Caki2 (cell line): ENCODE measurements around the gene KIAA1217. TPM values are rescaled to one million over a fixed set of nuclear protein-coding genes. Genes with fewer than 3 reads are reported as not detected.
A peak's percentile ranks its signal among the peaks of the same experiment; 100 is the strongest.

Experiments
- DNase-seq: peaks from one replicate; pipeline ENCODE4 v3.0.0-alpha.2; 2015; ENCODE audit warnings: low read depth
- in situ Hi-C: cut with HindIII; loops from 2 replicates; pipeline ENCODE4 v1.10.0; 2016; ENCODE audit warnings: low sequenced_read_pairs, low pct_unique_long_range_greater_than_20kb, mixed read lengths
- total RNA-seq: library from RNA; depleted of rRNA; stranded (reverse); fragments of >200 nt; shearing (Covaris generic); gene quantifications from 2 replicates; pipeline ENCODE4 v1.2.3, GENCODE V29; 2014; ENCODE audit warnings: low replicate concordance

The KIAA1217 gene
- total RNA-seq, 1 experiment from 2014 or later: 0.95 TPM

GRCh38 chr10:24269476-24269875 lies 60.5 kb downstream of the KIAA1217 start:
- in situ Hi-C loops: no loop called here
- DNase-seq: no peak

- in situ Hi-C loops: no loop called here
- DNase-seq: no peak
Observed at GRCh38 chr10:24272374-24272773, 63.4 kb downstream of the KIAA1217 start.

- DNase-seq: no peak
- in situ Hi-C loops: no loop called here
Observed at GRCh38 chr10:24277277-24277676, 68.3 kb downstream of the KIAA1217 start.

GRCh38 chr10:24277771-24278170 lies 68.8 kb downstream of the KIAA1217 start:
- DNase-seq: no peak
- in situ Hi-C loops: no loop called here

DNA sequence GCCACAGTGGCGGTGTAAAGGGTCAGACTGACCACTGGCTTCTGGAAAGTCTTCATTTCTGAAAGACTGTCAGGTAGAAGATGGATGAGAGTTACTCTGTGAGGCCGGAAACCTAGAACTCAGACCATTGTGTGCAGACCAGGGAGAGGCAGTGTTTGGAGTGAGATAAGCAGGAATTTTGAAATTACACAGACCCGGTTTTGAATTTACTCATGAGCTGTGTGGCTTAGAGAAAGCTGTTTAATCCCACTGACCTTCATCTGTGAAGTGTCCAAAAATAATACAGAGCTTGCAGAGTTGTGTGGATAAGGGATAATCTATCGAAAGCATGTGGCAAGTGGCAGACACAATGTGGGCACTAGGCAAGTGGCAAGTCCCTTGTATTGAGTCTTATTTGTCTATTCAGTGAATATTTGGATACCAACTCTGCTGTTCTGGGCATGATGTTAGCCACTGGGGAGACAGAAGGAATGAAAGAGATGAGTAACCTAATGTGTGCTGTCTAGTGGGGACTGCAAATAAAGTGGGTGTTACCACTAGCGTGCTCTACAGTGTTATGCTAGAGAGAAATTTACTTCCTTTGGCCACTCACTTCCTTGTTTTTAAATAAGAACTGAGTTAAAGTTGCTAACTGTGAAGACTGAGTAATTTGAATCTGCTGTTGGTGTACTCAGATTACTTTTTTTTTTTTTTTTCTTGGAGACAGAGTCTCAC lies 69.4 kb downstream of the KIAA1217 start:
- in situ Hi-C loops: no loop called here
- DNase-seq: no peak

DNA sequence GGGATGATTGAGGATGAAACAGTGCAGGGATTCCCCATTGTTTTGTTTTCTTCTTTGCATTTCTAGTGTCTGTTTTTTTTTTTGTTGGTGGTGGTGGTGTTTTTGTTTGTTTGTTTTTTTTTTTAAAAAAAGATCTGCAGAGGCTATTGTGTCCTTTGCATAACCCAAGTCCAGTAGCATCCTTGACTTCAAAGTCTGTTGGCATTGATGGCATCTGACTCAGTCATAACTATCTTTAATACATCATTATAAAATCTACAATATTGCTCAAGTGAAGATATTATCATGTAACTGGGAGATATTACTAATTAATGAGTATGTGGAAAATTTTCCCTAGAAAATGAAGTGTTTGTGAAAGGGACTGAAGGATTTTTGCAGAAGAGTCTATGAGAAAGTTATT lies 70.2 kb downstream of the KIAA1217 start:
- DNase-seq: no peak
- in situ Hi-C loops: no loop called here

DNA sequence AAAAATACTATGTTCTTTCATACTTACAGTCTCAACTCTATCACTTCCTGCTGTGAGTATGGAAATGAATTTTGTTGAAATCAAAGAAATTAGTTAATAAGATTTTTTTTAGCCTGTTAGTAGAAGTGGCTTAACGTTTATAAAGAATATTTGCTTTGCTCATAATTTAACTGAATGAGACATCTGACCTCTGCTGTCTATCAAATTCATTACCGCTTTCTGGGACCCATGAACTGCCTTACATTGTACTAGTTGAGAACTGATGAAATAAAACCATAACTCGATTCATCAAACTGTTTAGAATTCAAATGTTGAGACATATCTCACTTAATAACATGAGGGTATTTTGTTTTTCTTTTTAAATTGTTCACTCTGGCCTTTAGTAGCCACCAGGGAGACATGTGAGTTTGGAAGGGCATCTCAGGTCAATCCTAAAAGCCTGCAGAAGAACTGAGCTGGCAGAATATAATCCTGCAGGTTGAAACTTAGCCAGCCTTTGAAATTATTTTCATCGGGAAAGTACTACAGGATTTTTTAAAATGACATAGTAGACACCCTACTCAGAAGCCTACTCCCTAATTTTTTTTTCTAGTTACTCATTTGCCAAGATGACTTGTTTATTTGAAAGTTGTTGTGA lies 78.7 kb downstream of the KIAA1217 start:
- in situ Hi-C loops: no loop called here
- DNase-seq: no peak

- DNase-seq: no peak
- in situ Hi-C loops: no loop called here
Observed at GRCh38 chr10:24288581-24288980, 79.6 kb downstream of the KIAA1217 start.

DNA sequence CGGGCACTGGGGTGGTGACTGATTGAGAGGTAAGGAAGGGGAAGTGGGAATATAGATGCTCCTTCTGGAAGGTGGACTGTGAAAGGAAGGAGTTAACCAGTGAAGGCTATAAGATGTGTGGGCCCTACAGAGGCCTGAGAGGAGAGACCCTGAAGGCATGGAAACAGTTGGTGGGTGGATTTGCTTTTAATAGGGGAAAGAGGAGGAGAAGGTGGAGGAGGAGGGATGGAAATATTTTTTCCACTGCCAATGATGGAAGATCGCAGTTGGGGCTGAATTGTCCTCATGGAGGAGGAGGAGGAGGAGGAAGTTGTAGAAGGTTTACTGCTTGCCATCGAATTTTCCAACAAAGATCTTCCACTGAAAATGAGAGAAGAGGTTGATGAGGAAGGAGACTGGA lies 80.3 kb downstream of the KIAA1217 start:
- in situ Hi-C loops: no loop called here
- DNase-seq: no peak

GRCh38 chr10:24292304-24293293 lies 83.7 kb downstream of the KIAA1217 start:
- in situ Hi-C loops: no loop called here
- DNase-seq: peak; percentile 12

DNA sequence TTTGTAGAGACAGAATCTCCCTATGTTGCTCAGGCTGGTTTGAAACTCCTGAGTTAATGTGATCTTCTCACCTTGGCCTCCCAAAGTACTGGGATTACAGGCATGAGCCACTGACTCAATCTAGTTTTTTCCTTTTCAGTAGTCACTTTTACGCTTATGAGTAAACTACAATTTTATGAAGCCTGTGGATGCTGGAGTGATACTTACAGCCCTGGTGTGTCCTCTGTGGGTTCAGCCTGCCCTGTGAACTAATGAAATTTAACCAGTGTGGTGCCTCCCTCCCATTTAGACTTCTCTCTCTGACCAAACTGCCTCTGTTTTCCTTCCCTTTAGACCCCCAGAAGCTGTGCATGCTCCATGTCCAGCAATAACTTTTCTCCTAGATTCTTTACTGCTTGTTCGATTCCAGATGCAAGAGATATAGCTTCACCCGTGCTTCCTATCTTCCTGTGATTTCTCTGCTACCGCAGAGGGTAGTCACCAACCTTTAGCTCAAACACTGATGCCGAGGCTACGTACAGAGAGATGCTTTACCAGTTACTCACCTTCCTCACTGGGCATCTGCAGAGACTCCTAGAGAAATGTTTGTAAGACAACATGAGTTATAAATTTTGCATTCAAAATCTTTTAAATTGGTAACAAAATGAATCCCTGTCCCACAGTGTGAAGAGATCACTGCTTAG lies 90.8 kb downstream of the KIAA1217 start:
- DNase-seq: no peak
- in situ Hi-C loops: no loop called here

DNA sequence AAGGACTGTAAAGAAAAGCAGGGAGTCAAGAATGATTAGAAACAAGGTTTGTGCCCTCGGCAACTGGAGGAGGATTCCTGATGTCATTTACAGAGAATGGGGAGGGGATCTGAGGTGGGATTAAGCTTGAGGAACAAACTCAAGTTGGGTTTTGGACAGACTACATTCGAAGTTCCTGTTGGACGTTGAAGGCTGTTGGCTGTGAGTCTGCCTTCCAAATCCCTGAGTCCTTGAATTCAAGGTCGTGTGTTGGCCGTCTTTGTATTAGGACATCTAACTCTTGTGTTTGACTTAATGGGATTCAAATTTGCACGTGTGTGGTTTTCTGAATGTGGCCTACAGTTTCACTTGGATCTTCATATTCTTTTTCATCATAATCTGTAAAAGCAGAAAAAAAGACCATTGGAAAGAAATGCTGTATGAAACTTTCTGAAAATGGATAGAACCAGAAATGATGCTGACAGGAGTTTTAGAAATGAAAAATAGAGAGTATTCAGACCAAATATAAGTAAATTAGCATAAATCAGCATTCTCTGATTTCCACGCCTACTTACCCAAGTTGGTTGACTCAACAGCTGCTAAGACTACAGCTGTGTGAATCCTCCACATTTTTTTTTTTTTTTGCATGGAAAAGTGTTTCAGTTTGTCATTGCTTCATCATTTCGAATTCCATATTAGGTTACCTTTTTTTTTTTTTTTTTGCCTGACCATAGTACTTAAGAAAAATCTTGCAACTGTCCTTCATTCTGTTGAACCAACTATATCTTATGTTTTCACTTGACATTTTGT lies 94.8 kb downstream of the KIAA1217 start:
- no peak for DNase-seq
- in situ Hi-C loops: no loop called here

DNA sequence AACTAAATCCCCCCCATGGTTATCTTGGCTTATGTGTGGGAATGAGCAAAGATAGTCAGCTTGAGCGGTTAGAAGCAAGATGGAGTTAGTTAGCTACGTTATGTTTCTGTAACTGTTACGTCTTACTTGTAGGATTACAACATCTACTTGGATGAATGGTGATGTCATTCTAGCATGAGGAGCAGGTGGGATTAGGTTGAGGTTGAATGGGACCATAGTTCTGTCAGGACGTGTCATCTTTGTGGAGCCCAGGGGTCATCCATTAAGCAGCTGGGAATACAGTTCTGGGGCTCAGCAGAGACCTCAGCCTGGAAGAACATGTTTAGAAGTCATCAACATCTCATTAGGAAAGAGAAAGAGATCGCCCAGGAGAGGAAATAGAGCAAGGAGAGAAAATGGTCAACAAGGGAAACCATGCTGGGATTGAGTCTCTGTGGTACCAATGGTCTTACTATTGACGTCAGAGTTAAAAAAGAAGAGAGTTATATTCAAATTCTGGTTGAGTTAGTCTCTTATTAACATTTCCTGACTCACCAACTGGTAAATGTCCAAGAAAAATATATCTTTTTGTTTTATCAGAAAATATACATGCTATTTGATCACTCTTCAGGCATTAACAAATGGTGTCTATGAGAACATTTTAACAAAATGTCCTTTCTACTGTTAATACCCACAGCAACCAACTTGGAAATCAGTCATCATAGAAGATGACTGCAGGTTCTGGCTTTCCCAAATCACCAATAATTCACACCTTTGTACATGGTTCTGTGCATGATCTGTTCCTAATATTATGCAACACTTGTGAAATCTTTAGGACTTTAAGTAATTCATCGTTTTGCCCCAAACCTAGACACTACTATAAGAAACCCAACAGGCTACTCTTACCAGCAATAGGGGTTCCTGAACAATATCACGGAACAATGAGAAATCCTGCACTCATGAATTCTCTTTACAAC lies 96.9 kb downstream of the KIAA1217 start:
- in situ Hi-C loops: no loop called here
- DNase-seq: no peak

GRCh38 chr10:24306507-24306875 lies 97.6 kb downstream of the KIAA1217 start:
- no peak for DNase-seq
- in situ Hi-C loops: no loop called here

DNA sequence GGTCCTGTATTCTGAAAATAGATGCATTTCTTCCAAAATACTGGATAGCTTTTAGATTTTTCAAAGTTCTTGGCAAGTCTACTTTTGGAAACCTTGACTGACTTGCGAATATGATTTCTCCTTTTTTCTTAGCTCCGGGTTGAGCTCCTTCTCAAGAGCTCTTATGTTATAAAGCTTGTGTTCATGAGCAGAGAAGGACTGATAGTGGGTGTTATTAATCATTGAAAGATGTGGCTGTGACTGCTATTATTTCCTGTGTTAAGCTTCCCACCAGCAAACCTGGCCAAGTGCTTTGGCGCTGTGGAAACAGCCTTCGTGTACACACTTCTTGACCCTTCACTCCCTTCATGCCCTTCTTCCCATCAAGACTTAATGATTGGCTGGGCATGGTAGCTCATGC lies 98.2 kb downstream of the KIAA1217 start:
- DNase-seq: no peak
- in situ Hi-C loops: no loop called here

DNA sequence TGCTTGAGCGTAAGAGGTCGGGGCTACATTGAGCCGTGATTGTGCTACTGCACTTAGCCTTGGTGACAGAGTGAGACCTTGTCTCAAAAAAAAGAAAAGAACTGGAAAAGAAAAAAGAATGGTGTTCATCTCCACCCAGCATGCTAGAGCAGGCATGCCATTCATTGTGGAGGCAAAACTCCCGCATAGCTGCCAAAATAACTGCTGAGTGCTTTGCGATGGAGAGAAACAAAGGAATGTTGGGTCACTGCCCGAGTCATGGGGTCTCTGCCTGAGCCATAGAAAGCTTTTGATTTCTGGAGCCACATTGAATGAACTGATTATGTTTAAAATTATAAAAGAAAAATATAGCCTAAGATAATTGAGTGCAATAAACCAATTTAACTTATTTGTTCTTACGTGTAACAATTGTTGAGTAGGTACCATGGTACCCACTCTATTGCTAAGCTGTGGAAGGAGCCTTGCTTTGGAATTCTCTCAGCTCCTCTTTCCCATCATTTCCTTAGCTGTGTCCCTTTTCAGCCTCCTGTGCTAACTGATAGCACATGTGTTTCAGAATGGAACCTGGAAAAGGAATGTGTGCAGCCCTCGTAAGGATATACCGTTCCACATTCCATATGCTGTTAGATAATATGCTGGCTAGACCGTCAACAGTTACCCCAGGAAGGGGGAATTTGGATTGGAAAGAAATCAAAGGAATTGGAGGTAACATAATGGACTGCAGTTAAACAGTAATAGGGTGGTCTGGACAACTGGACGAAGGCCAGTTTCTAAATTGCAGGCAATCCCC lies 99.0 kb downstream of the KIAA1217 start:
- DNase-seq: no peak
- in situ Hi-C loops: no loop called here
